Stimulated activated CD8-positive, alpha-beta memory T cell treated with anti-CD3 and anti-CD28 coated beads, Interleukin-7, amount 100 ng/mL, for 4 hours (primary cell): ENCODE measurements around the gene NLGN2.

ENCODE experiments used
- DNase-seq, 2 donors: peaks; one replicate each; pipeline ENCODE4 v3.0.0-alpha.2; 2020; ENCODE audit warnings: low read depth in 2 of 2

NLGN2 gene

GRCh38 chr17:7414837-7415236 lies 7.2 kb downstream of the NLGN2 start:
- DNase-seq = no peak

- DNase-seq = no peak
Measured at GRCh38 chr17:7415784-7416183, 8.1 kb downstream of the NLGN2 start.

DNA sequence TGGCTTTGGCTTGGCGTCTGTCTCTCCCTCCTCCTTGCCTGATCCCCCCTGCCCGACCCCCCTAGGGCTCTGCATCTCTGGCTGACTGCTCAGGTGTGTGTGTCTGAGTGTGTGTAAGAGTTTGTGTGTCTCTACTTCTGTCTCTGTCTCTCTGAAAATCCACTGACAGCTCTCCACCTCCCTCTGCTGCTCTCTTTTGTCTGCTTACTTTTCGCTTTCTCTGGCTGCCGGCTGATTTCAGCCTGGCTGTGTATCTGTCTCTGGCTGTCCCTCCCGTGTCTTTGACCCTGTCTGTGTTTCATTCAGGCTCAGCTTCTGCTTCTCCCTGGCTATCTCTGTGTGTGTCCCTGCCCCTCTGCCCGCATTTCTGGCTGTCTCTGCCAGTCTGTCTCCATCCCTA lies 8.7 kb downstream of the NLGN2 start:
- no peak for DNase-seq

DNA sequence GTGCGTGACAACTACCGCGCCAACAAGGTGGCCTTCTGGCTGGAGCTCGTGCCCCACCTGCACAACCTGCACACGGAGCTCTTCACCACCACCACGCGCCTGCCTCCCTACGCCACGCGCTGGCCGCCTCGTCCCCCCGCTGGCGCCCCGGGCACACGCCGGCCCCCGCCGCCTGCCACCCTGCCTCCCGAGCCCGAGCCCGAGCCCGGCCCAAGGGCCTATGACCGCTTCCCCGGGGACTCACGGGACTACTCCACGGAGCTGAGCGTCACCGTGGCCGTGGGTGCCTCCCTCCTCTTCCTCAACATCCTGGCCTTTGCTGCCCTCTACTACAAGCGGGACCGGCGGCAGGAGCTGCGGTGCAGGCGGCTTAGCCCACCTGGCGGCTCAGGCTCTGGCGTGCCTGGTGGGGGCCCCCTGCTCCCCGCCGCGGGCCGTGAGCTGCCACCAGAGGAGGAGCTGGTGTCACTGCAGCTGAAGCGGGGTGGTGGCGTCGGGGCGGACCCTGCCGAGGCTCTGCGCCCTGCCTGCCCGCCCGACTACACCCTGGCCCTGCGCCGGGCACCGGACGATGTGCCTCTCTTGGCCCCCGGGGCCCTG lies 9.5 kb downstream of the NLGN2 start:
- no peak for DNase-seq

DNA sequence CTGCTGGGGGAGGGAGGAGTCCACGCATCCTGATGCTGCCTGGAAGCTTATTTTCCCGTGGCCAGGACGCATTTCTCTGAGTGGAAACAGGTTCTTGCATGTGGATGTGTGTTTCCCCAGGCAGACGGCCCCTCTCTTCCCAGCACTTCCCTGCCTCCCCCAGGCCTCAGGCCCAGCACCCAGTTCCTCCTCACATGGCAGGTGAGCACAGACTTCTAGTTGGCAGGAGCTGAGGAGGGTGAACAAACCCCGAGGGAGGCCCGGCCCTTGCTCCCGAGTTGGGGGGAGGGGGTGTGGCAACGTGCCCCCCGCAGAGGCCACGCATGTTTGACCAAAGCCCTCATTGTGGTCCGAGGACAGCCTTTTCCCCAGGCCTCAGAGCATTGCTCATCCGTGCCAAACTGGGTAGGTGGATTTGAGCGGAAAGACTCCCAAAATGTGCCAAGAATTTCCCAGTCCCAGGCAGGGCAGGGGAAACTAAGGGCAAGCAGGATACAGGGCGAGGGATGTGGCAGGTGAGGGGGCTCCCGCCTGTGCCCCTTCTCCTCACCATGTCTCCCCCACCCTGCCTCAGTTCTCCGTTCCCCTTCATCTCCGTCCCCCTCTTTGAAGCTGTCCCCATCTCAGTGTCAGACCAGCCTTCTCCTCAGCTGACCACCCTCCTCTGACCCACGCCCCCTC lies 11.0 kb downstream of the NLGN2 start:
- no peak for DNase-seq

- no peak for DNase-seq
Measured at GRCh38 chr17:7419819-7420610, 12.4 kb downstream of the NLGN2 start, which contains the start of gene SPEM1. TSS of gene SPEM1 (plus strand) at chr17:7420324. CDS start at chr17:7420385, 61 bp downstream.

GRCh38 chr17:7421186-7421585 lies 13.5 kb downstream of the NLGN2 start:
- no peak for DNase-seq

GRCh38 chr17:7423679-7424078 lies 16.0 kb downstream of the NLGN2 start:
- DNase-seq = no peak

DNA sequence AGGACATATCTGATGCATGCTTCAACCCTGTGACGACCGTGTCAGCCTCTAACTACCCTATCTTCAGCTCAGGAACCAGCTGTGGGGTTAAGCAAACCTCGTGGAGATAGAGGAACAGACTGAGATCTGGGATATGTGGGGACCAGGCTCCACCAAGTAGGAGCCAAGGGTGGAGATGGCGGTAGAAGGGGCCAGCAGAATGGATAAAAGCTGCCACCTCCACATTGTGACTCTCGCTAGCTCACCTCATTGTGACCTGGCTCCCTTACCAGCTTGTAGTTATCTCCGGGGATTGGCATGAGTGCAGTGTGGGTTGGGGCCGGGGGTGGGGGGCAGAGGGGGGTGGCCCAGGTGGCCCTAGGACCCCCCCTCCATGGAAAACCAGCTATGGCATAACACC lies 17.7 kb downstream of the NLGN2 start, which contains the start of gene SPEM2:
TSS of gene SPEM2 (plus strand) at position 301 of the 400 bp plus-strand sequence. CDS start at position 374, 73 bp downstream.
- DNase-seq = no peak

- DNase-seq = no peak
Measured at GRCh38 chr17:7425756-7426155, 18.1 kb downstream of the NLGN2 start.

DNA sequence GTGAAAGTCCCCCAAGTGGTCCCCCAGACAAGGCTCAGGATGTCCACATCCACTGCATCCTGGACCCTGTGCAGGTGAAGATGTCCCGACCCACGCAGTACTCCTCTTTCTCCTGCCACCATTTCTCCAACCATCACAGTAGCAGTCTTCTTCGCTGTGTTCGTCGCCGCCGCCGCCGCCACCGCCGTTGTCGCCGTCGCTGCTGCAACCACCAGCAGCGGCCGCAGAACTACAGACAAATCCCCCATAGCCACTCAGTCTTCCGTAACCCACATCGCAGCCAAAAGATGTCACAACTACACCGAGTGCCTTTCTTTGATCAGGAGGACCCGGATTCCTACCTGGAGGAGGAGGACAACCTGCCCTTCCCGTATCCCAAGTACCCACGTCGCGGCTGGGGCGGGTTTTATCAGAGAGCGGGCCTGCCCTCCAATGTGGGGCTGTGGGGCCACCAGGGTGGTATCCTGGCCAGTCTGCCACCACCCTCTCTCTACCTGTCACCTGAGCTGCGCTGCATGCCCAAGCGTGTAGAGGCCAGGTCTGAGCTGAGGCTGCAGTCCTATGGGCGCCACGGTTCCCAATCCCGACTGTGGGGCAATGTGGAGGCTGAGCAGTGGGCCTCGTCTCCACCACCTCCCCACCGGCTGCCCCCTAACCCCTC lies 18.7 kb downstream of the NLGN2 start:
- DNase-seq = no peak

GRCh38 chr17:7426896-7427489 lies 19.3 kb downstream of the NLGN2 start:
- no peak for DNase-seq

- DNase-seq = no peak
Measured at GRCh38 chr17:7427549-7427948, 19.9 kb downstream of the NLGN2 start.

GRCh38 chr17:7428557-7428956 lies 20.9 kb downstream of the NLGN2 start, which contains the start of gene SPEM3:
TSS of gene SPEM3 (plus strand) at chr17:7428857. CDS start at chr17:7428903, 46 bp downstream.
- no peak for DNase-seq

- DNase-seq = no peak
Measured at GRCh38 chr17:7429722-7430121, 22.1 kb downstream of the NLGN2 start.

GRCh38 chr17:7431231-7431630 lies 23.6 kb downstream of the NLGN2 start:
- no peak for DNase-seq

- DNase-seq = no peak
Measured at GRCh38 chr17:7432296-7432695, 24.7 kb downstream of the NLGN2 start.

GRCh38 chr17:7435676-7436555 lies 28.3 kb downstream of the NLGN2 start:
- DNase-seq = peak; percentile 19 to 42

DNA sequence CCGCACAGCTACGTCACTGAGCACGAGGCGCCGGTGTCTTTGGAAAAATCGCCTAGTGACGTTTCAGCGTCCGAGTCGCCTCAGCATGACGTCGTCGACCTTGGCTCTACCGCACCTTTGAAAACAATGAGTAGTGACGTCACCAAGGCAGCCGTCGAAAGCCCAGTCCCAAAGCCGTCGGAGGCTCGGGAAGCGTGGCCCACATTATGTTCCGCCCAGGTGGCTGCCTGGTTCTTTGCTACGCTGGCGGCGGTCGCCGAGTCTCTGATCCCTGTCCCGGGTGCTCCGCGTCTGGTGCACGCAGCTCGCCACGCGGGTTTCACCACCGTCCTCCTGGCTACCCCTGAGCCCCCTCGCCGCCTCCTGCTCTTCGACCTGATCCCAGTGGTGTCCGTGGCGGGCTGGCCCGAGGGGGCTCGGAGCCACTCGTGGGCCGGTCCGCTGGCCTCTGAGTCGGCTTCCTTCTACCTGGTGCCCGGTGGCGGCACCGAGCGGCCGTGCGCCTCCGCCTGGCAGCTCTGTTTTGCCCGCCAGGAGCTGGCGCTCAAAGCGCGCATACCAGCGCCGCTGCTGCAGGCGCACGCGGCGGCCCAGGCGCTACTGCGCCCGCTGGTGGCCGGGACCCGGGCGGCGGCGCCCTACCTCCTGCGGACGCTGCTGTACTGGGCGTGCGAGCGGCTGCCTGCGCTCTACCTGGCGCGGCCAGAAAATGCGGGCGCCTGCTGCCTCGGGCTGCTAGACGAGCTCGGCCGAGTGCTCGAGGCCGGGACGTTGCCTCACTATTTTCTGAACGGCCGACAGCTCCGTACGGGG lies 29.1 kb downstream of the NLGN2 start:
- peak; percentile 43 to 77 for DNase-seq

DNA sequence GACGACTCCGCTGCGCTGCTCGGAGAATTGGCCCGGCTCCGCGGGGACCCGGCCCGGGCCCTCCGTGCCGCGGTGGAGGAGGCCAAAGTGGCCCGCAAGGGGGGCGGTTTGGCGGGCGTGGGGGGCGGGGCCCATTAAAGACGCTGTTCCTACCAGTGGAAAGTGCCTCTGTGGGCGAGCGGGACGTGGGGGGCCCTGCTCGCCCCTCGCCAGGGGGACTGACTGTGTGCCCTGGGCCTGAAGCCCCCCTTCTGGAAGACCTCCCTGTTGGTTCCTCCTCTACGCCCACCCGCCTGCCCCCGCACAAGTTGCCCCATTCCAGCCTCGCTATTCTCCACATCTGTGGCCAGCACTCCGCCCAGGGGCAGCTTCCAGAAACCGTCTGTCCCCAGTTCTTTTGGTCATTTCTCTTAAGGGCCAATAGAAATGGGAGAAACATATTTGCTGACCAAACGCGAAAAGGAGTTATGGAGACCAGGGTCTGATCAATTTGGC lies 29.8 kb downstream of the NLGN2 start:
- no peak for DNase-seq
